Activated naive CD4-positive, alpha-beta T cell treated with Interleukin-2 at 50 U/mL for 16 hours (primary cell): Measurements from ENCODE around the gene SMPX.

ENCODE experiments used
- DNase-seq: peaks from one replicate; pipeline ENCODE4 v3.0.0-alpha.2; 2020

SMPX gene

DNA sequence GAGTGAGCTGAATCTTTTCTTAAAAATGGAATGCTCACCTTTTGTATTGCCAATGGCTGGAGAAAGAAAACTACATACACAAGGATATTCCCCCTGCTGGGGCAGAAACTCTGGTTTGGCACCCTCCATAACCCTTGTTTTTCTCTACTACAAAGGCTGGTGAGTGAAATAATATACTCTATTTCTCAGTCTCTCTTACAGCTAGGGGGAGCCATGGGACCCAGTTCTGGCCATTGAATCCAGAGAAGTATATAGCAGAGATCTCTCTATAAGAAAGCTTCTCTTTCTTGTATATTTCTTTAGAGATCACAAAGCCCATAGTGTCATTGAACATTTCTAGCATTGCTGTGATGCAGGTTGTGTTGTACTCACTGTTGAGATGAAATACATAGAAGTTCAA is 49.8 kb downstream of the SMPX start:
- DNase-seq = no peak

DNA sequence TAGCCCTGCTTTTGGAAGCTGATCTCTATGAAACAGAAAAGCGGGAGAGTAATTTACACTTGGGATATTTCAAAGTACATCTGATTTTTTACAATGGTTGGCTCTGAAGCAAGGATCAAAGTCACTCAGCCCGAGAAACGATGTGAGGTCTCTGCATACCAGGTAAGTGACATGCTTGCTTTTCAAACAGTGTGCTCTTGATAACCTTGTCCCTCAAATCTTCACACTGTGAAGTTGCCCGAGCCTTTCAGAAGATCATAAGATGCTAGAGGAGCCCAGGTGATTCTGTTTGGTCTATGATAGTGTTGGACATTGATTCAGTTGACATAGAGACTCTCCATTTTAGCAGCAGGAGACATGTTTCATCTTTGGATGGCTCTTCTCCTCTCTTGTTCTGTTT is 52.7 kb downstream of the SMPX start:
- DNase-seq = no peak

GRCh38 chrX:21702725-21703124 is 55.2 kb downstream of the SMPX start:
- DNase-seq = no peak

DNA sequence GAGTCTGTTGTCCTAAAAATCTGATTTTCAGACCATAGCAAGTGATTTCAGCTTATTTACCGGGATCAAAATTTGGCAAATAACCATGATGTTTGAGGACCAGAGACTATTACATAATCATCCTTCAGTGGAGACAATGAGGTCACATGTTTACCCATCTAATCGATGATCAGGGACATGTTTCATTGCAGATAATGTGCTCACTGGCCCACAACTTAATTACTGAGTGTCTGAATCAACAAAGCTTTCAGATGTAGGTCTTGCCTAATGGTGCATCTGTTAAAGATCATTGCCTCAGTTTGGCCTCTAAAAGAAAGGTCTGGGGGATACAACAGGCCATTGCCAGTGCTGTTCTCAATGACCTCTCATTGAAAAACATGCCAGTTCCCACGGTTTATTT is 56.9 kb downstream of the SMPX start:
- DNase-seq = no peak

GRCh38 chrX:21700275-21700674 is 57.6 kb downstream of the SMPX start:
- DNase-seq = no peak

- no peak for DNase-seq
Measured at GRCh38 chrX:21699136-21699535, 58.8 kb downstream of the SMPX start.

GRCh38 chrX:21698272-21698671 is 59.6 kb downstream of the SMPX start:
- DNase-seq = no peak

DNA sequence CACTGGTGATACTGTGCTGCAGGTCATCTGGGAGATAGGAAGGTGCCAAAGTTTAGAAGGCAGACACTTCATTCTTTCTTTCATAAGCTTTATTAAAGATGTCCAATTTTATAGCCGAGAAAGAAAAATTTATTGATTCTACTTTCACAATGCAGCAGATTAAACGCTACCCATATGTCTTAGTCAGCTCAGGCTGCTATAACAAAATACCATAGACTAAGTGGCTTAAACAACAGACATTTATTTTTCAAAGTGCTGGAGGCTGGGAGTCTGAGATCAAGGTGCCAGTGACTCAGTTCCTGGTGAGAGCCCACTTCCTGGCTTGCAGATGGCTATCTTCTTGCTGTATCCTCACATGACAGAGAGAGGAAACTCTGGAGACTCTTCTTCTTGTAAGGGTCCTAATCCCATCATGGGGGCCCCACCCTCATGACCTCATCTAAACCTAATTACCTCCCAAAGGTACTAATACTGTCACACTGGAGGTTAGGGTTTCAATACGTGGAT is 66.4 kb downstream of the SMPX start:
- no peak for DNase-seq

GRCh38 chrX:21683941-21684340 is 74.0 kb downstream of the SMPX start:
- no peak for DNase-seq

DNA sequence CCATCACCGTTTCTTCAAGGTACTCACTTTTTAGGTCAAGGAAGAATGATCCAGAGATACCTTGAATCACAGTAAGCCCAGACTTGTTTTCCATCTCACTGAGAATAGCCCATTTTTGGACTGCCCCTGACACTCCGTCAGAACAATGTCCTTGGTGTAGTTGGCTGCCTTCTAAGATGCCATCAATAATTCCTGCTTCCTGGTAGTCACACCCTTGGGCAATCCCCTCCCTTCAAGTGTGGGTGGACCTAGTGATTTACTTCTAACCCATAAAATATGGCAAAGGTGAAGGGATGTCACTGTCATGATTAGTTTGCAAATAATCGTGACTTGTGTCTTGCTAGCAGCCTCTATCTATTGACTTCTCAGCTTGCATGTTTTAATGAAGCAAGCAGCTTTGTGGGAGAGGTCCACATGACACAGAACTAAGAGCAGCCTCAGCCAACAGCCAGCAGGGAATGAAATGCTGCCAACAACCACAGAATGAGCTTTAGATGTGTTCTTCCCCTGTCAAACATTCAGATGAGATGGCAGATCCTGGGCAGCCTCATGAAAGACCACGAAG is 79.8 kb downstream of the SMPX start:
- DNase-seq = no peak

DNA sequence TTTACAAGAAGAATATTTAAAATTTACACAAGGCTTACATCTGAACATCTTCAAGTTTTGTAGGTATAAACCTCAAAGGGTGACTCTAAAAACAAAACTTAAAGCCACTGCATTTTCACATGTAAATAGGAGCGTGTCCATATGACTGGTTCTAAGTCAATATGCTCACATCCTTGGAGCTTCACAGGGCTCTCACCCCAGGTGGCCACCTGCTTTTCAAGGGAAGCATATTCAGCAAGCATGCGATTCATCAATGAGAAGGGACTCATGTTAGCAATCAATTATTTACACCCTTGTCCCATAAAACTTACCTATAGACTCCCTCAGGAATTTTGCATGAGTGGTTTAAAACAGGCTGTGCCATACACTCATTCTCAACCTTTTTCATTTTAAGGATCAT is 82.0 kb downstream of the SMPX start:
- no peak for DNase-seq

- DNase-seq = no peak
Measured at GRCh38 chrX:21674430-21675186, 83.3 kb downstream of the SMPX start.

GRCh38 chrX:21666679-21667078 is 91.2 kb downstream of the SMPX start:
- DNase-seq = no peak

- no peak for DNase-seq
Measured at GRCh38 chrX:21666252-21666651, 91.7 kb downstream of the SMPX start.

- no peak for DNase-seq
Measured at GRCh38 chrX:21662761-21663160, 95.2 kb downstream of the SMPX start.

- no peak for DNase-seq
Measured at GRCh38 chrX:21661316-21661715, 96.6 kb downstream of the SMPX start.

DNA sequence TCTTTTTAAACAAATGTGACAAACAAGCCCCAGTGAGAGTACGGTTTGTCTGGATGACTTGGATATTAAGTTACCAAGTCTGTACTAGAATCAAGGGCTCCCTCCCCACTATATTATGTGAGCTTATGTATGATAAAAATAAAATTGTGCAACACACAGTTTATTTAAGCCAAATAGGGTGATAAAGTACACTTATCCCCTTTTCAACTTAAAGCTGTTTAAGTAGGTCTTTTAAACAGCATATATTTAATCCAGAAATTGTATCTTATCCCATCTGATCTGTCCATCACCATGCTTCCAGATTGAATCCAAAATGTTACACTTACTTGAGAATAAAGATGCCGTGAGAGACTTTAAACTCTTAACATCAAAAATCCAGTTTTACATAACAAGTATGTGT is 97.8 kb downstream of the SMPX start:
- DNase-seq = no peak

DNA sequence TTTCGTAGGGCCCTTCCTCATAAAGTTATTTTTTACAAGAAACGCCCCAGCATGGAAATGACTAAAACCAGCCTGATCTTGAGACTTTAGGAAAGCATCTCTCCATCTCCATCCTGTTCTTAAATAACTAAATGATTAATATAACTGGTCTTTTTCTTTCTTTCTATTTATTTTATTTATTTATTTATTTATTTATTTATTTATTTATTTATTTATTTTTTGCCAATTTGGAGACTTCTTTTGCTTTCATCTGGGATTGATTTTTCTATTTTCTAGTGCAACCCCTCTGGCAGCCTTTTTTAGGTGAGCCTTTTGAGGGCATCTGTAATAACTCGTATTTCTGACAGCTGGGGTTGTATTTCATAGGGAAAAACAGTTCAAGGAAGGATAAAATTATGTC is 98.6 kb downstream of the SMPX start:
- DNase-seq = no peak

DNA sequence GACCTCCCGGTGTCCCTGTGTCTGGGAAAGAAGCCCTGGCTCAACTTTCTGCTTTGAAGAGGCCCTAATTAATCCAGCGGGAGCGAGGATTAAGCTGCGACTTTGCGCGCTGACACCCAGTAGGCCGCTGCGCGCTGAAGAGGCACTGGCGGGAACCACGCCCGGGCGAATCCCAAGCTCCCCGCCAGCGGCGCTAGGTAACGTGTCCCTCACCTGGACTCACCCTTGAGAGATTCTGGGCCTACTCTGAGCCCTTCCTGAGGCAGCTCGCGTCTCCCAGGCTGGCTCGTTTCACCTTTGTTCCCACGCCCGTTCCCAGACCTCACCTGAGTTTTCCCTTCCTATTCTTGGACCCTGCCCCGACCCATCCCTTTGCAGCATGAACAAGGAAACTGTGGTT is 99.2 kb downstream of the SMPX start:
- DNase-seq = no peak

DNA sequence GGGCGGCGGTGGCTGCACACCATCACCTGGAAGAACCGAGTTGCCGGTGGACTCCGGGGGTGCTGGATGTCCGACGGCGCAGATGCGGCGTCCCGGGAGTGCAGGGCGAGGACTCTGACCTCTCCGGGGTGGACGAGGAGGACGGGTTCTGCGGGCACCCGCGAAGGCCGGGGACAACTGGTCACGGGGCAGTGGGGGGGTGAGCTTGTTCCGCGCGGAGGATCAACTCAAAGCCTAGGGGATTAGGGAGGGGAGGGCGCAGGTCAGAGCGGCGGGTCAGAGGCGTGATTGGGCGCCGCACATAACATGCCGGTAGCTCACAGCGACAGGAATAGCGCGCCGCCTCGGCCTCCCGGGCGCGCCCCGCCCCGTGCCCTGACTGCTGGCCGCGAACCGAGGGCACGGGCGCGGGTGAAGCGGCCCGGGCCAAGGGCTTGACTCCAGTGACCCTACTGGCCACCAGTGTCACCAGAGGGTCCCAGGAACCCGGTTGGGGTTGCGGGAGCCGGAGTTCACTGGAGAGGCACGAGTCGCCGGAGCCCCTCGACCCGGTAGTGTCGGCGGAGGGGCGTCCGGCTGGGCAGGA is 99.7 kb downstream of the SMPX start, which contains the start of gene KLHL34:
TSS of gene KLHL34 (minus strand) at position 179 of the 586 bp plus-strand sequence. CDS start 542 bp downstream, outside the sequence.
- no peak for DNase-seq

DNA sequence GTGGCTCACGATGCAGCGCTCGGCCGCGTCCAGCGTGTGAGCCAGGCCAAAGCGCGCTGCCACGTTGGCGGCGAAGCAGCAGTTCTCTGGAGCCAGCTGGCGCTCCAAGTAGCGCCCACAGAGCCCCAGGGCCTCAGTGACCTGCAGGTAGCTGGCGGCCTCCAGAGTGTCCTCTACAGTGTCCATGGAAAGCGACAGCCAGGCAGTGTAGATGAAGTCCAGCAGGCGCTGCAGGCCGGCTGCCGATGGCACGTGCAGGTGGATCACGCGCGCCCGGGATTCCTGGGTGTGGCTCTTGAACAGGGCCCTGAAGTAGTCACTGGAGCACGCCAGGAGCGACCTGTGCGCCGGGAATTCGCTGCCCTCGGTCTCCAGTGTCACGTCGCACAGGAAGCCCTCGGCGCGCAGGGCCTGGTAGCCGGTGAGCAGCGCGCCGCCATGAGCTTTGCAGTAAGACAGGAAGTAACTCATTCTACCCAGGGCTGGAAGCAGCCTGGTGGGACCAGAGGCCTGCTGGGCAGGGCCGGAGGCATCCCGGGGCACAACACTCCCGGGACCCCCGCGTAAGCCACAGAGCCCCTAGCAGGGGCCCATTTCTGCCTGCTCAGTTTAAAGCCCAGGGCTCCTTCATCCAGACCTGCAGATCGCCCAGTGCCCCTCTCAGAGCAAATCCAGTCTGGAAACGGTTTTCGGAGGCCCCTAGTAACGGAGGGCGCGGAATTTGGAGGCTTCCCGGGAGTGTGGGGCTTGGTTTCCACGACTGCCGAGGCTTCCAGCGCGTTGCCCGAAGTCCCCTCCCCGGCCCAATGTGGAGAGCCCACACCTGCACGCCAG is 100.4 kb downstream of the SMPX start:
- DNase-seq = no peak

DNA sequence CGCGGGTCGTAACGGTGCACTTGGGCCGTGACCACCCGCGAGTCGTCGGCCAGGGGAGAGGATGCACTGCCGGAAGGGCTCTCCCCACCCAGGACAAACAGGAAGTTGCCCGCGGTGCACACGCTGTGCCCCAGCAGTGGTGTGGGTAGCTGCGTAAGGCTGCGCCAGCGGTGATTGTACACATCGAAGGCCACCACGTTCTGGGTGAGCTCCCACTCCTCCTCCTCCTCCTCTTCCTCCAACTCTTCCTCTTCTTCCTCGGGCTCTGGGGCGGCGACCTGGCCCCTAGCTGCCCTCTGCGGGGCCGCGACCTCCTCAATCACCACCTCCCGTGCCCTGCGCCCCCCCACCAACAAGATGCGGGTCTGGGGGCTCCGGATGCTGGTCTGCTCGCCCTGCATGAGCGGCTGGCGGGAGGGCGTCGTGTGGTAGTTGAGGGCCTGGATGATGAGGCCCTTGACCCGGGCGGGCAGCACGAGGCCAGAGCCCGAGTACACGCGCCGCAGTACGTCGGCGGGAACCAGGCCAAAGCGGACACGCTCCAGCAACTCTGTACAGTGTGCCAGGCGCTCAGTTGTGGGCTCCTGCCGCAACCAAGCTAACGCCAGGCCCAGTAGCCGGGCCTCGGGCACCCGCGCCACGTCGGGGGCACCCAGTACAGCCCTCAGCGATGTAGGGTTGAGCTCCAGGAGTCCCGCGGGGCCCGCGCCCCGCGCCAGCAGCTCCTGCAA is 101.2 kb downstream of the SMPX start:
- no peak for DNase-seq
